ENCODE measurements around the gene PLCG2.

Gene PLCG2

DNA sequence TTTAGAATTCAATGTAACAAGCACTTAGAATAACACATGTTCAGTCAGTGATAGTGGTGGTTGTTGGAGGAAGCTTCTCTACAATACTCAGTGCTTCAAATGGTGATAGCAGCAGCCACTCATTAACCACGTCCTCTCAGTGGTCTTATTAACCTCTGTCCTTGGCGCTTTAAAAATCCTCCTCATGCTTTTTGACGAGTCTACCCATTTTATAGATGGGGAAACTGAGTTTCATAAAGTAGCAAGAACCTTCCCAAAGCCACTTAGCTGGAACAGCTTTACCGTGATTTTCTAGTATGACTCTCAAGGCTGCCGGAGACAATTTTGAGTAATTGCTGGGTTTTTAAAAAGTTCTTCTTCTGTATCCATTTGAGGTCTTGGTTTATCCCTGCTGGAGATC is 47.4 kb downstream of the PLCG2 start:
- TF ChIP-seq, protein P1, sequence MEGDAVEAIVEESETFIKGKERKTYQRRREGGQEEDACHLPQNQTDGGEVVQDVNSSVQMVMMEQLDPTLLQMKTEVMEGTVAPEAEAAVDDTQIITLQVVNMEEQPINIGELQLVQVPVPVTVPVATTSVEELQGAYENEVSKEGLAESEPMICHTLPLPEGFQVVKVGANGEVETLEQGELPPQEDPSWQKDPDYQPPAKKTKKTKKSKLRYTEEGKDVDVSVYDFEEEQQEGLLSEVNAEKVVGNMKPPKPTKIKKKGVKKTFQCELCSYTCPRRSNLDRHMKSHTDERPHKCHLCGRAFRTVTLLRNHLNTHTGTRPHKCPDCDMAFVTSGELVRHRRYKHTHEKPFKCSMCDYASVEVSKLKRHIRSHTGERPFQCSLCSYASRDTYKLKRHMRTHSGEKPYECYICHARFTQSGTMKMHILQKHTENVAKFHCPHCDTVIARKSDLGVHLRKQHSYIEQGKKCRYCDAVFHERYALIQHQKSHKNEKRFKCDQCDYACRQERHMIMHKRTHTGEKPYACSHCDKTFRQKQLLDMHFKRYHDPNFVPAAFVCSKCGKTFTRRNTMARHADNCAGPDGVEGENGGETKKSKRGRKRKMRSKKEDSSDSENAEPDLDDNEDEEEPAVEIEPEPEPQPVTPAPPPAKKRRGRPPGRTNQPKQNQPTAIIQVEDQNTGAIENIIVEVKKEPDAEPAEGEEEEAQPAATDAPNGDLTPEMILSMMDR (IDR thresholded peaks at IDR 0.05; ENCODE audit: low read depth, low read length, missing control alignments) = no peak

DNA sequence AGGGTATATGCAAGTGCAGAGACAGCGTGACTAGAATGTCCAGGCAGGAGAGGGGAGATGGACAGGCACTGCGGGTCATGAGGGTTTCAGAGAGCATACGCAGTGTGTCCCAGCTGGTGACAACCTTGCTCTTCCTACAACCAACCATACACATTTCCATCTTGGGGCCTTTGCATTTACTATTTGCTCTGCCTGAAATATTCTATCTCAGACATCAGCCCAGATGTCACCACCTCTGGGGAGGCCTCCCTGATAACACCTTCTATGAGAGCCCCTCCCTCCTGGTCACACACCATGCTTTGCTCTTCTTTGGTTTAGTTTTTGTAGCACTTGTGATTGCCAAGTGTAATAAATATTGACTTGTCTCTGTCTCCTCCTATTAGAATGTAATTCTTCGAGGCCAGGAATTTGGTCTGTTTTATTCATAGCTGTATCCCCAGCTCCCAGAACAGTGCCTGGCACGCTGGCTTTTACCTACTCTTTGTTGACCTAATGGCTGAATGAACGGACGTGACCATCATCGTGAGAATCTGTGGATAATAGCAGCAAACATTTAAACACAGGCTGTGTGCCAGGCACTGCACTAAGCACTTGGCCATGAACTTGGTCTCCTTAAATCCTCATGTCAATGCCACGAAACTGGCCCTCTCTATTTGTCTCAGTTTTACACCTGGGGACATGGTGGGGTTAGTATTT is 51.9 kb downstream of the PLCG2 start:
- TF ChIP-seq, protein P1 (IDR thresholded peaks at IDR 0.05; ENCODE audit: low read depth, low read length, missing control alignments) = no peak
- DNase-seq (ENCODE audit: extremely low read depth, low read depth) = no peak
- H3K4me3 ChIP-seq (replicated peaks; ENCODE audit: low read depth, low read length) = no peak overlapping the region

More for the DNA sequence above, 47.4 kb downstream of the PLCG2 start:
- no peak for DNase-seq (ENCODE audit: extremely low read depth, low read depth)
- no peak overlapping the region for H3K4me3 ChIP-seq (replicated peaks; ENCODE audit: low read depth, low read length)

DNA sequence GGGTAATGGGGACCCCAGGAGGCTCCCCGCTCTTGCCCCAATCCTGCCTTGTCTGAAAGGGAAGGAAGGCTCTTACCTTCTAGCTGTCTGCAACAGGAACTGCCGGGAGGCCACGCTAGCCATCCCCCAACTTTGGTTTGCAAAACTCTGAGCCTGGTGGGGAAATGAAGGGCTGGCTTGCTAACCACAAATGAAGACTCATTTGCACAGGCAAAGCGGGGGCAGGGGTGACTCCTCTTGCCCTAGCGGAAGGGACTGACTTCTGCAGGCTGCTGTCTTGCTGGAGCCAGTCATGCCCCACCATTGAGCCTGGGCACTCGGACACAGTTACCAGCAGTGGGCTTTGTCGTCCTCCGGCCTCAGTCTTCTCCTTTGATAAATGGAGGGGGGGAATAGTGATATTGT is 52.6 kb downstream of the PLCG2 start:
- no peak for DNase-seq (ENCODE audit: extremely low read depth, low read depth)
- TF ChIP-seq, protein P1 (IDR thresholded peaks at IDR 0.05; ENCODE audit: low read depth, low read length, missing control alignments) = no peak
- no peak overlapping the region for H3K4me3 ChIP-seq (replicated peaks; ENCODE audit: low read depth, low read length)

DNA sequence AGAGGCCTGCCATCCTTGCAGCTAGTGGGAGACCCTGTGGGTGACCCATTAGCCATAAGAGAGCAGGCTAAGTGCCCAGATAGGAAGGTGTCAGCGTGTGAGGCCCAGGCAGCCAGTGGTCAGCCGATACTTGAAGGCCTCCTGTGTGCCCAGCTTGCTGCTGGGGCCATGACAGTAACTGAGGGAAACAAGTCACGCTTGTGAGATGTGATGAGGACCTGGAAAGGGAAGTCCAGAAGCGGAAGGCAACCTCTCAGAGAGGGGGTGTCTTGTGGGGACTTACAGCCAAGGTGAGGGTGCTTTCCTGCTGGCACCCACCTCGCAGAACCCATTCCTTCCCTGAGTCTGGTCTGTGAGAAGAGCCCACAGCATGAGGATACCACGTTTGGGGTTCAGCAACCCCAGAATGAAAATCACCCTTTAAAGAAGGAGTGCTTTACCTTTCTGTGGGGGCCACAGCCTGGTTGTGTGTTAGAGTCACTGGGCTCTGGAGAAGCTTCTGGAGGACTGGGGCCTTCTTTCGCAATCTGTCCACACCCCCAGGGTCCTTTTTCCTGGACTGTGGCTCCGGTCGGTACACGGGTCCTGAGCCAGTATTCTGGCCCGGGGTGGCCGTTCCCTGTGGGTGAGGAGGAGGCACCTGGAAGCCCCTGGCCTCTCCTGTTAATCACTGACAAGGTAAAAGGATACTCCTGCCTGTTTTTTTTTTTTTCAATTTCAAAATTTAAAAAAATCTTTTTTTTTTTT is 53.9 kb downstream of the PLCG2 start:
- no peak overlapping the region for H3K4me3 ChIP-seq (replicated peaks; ENCODE audit: low read depth, low read length)
- TF ChIP-seq, protein P1 (IDR thresholded peaks at IDR 0.05; ENCODE audit: low read depth, low read length, missing control alignments) = no peak
- DNase-seq (ENCODE audit: extremely low read depth, low read depth) = no peak

DNA sequence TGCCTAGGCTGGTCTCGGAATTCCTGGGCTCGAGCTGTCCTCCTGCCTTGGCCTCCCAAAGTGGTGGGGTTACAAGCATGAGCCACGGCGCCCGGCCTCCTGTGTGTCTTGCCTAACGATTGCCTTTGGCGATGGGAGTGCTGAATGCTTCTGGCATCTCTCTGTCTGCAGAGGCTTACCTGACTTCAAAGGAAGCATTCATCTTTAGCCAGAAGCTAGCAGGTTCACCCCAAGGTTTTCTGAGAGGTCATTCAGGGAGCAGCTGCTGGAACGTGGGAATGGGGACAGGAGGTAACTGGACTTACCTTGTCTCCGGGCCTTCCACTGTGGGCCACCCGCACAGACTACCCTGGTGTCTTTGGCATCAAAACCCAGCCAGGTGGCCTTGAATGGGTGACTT is 54.7 kb downstream of the PLCG2 start:
- DNase-seq (ENCODE audit: extremely low read depth, low read depth) = no peak
- no peak overlapping the region for H3K4me3 ChIP-seq (replicated peaks; ENCODE audit: low read depth, low read length)

DNA sequence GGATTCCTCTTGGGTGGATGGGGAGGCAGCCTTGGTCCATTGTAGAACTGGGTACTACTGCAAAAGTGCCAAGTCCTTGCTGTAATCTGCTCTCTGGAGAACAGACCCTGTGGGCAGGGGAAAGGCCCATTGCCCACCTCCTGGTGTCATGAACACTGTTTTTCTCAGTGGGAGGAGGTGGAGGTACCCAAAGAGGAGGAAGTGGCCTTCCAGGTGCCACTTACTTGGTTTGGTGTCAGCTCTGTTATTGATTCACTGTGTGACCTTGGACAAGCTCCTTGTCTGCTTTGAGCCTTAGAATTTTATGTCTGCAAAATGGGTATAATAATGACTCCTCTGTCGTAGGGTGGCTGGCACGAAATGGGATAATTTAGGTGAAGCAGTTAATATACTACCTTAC is 55.8 kb downstream of the PLCG2 start:
- TF ChIP-seq, protein P1 (IDR thresholded peaks at IDR 0.05; ENCODE audit: low read depth, low read length, missing control alignments) = no peak
- H3K4me3 ChIP-seq (replicated peaks; ENCODE audit: low read depth, low read length) = no peak overlapping the region
- no peak for DNase-seq (ENCODE audit: extremely low read depth, low read depth)

More for the DNA sequence above, 54.7 kb downstream of the PLCG2 start:
- TF ChIP-seq, protein P1 (IDR thresholded peaks at IDR 0.05; ENCODE audit: low read depth, low read length, missing control alignments) = no peak

All from HFF-Myc (cell line).